Gastrocnemius medialis (tissue), 4 donors: Measurements from ENCODE around the gene CHD6. TPM values are rescaled to one million over a fixed set of nuclear protein-coding genes. Genes with fewer than 3 reads are reported as not detected.
A peak's percentile ranks its signal among the peaks of the same experiment; 100 is the strongest.

Experiments
- ATAC-seq, 2 donors: fragments of 150-250 bp; one replicate each; pipeline ENCODE4 v1.9.1; 2016
- DNase-seq, 2 donors: peaks; one replicate each; pipeline ENCODE4 v3.0.0-alpha.2; 2019
- H3K27ac ChIP-seq, 4 donors: fragments of 200-600 bp; sonication (generic); 1 replicate in 1 of 4; 2 replicates in 3 of 4; pipeline ENCODE4 v1.5.1; 2016 to 2018; ENCODE audit warnings: mild to moderate bottlenecking in 2 of 4, moderate library complexity in 1 of 4
- H3K27me3 ChIP-seq, 3 donors: fragments of 200-600 bp; sonication (generic) in 2 of 3; 1 replicate in 1 of 3; 2 replicates in 2 of 3; pipeline versions ENCODE4 v1.5.1 to v1.6.0; 2016 to 2019; ENCODE audit warnings: mild to moderate bottlenecking in 1 of 3, moderate library complexity in 1 of 3
- H3K36me3 ChIP-seq, 2 donors: fragments of 200-600 bp; sonication (generic) in 1 of 2; one replicate each; pipeline ENCODE4 v1.5.1; 2017 to 2018
- H3K4me1 ChIP-seq, 2 donors: fragments of 200-600 bp; sonication (generic) in 1 of 2; one replicate each; pipeline ENCODE4 v1.5.1; 2016 to 2017; ENCODE audit warnings: mild to moderate bottlenecking in 2 of 2
- H3K4me3 ChIP-seq, 4 donors: fragments of 200-600 bp; sonication (generic) in 3 of 4; 1 replicate in 1 of 4; 2 replicates in 3 of 4; pipeline ENCODE4 v1.5.1; 2016 to 2019; ENCODE audit warnings: mild to moderate bottlenecking in 2 of 4
- H3K9me3 ChIP-seq, 3 donors: fragments of 200-600 bp; sonication (generic) in 2 of 3; 1 replicate in 1 of 3; 2 replicates in 2 of 3; pipeline ENCODE4 v1.5.1; 2016 to 2019
- CTCF ChIP-seq, 5 experiments: fragments of 450-650 bp in 3 of 5; fragments of 200-600 bp in 2 of 5; sonication (generic) in 2 of 5; IDR thresholded peaks in 4 of 5; conservative IDR thresholded peaks in 1 of 5; 1 replicate in 4 of 5; 2 replicates in 1 of 5; pipeline ENCODE4 v1.5.1; 2016 to 2019; ENCODE audit warnings: antibody characterized with exemption in 5 of 5, mild to moderate bottlenecking in 3 of 5, moderate library complexity in 3 of 5
- POLR2A ChIP-seq, 2 donors: fragments of 450-650 bp; IDR thresholded peaks; one replicate each; pipeline ENCODE4 v1.6.1; 2017; ENCODE audit warnings: antibody characterized with exemption in 2 of 2, mild to moderate bottlenecking in 2 of 2, moderate library complexity in 2 of 2
- in situ Hi-C, 4 donors: fragments of 200-750 bp; cut with MboI; loops; one replicate each; pipeline versions ENCODE4 v1.15.0 to v1.8.0; 2017; ENCODE audit warnings: low sequenced_read_pairs in 4 of 4
- intact Hi-C: fragments of 100-400 bp; cut with DNase I; formaldehyde crosslinking; loops from one replicate; pipeline ENCODE4 v1.15.1; 2023; ENCODE audit warnings: low total_unique reads
- total RNA-seq, 4 donors: library from RNA; depleted of rRNA; stranded (reverse); fragments of >200 nt; gene quantifications; one replicate each; pipeline versions ENCODE4 v1.1.0 to v1.2.3, GENCODE V29; 2016

CHD6 gene
- total RNA-seq, 4 donors from 2014 or later: 12.8 to 33.7 (median 19.2) TPM

GRCh38 chr20:41363601-41364000, 254.6 kb downstream of the CHD6 start:
- intact Hi-C loops (no loop called here), in situ Hi-C loops (no loop called here)
- H3K27me3 ChIP-seq: peaks cover 23 to 31% (median 23%) of the 10 kb centered on the region in 3 donors
- TF ChIP-seq CTCF (IDR thresholded peaks at IDR 0.05 in 4 of 5, conservative IDR thresholded peaks at IDR 0.05 in 1 of 5) (no peak), POLR2A (IDR thresholded peaks at IDR 0.05) (no peak)
- no peaks in the 10 kb centered on the region for H3K9me3 ChIP-seq
- peaks cover 12 to 13% of the 10 kb centered on the region in 2 donors for H3K4me1 ChIP-seq
- H3K4me3 ChIP-seq: no peak overlapping the region
- no peak overlapping the region for H3K27ac ChIP-seq
- ATAC-seq (no peak), DNase-seq (no peak)
- no peaks in the 10 kb centered on the region for H3K36me3 ChIP-seq

- Histone ChIP-seq H3K36me3 (no peaks in the 10 kb centered on the region), H3K27ac (no peak overlapping the region), H3K27me3 (peaks cover 21 to 28% (median 23%) of the 10 kb centered on the region in 3 donors), H3K4me1 (peaks cover 12 to 13% of the 10 kb centered on the region in 2 donors), H3K4me3 (no peak overlapping the region), H3K9me3 (no peaks in the 10 kb centered on the region)
- DNase-seq (no peak), ATAC-seq (no peak)
- in situ Hi-C loops: no loop called here
- TF ChIP-seq POLR2A (IDR thresholded peaks at IDR 0.05) (no peak), CTCF (IDR thresholded peaks at IDR 0.05 in 4 of 5, conservative IDR thresholded peaks at IDR 0.05 in 1 of 5) (no peak)
- intact Hi-C loops: no loop called here
Measured at GRCh38 chr20:41362748-41363140, 255.4 kb downstream of the CHD6 start.

- in situ Hi-C loops: no loop called here
- Histone ChIP-seq H3K4me1 (peaks cover 12 to 13% of the 10 kb centered on the region in 2 donors), H3K27me3 (peaks cover 14 to 21% (median 17%) of the 10 kb centered on the region in 3 donors), H3K4me3 (no peak overlapping the region), H3K9me3 (no peaks in the 10 kb centered on the region), H3K36me3 (no peaks in the 10 kb centered on the region), H3K27ac (peak overlapping the region in 1 of 4 donors; percentile 61)
- peak; percentile 69 to 77 for ATAC-seq
- DNase-seq: peak; percentile 50 to 81
- TF ChIP-seq CTCF (IDR thresholded peaks at IDR 0.05 in 4 of 5, conservative IDR thresholded peaks at IDR 0.05 in 1 of 5): no peak
- no peak for TF ChIP-seq POLR2A (IDR thresholded peaks at IDR 0.05)
- intact Hi-C loops: no loop called here
Measured at GRCh38 chr20:41361757-41362747, 256.1 kb downstream of the CHD6 start.

- Histone ChIP-seq H3K27ac (peak overlapping the region in 2 of 4 donors; percentile 52 to 61), H3K4me1 (peaks cover 11 to 13% of the 10 kb centered on the region in 2 donors), H3K27me3 (peaks cover 11 to 17% (median 14%) of the 10 kb centered on the region in 3 donors), H3K36me3 (no peaks in the 10 kb centered on the region), H3K4me3 (no peak overlapping the region), H3K9me3 (no peaks in the 10 kb centered on the region)
- DNase-seq (no peak), ATAC-seq (no peak)
- in situ Hi-C loops (no loop called here), intact Hi-C loops (no loop called here)
- no peak for TF ChIP-seq POLR2A (IDR thresholded peaks at IDR 0.05)
- no peak for TF ChIP-seq CTCF (IDR thresholded peaks at IDR 0.05 in 4 of 5, conservative IDR thresholded peaks at IDR 0.05 in 1 of 5)
Measured at GRCh38 chr20:41360831-41361756, 257.1 kb downstream of the CHD6 start.
